ENCODE measurements around the gene LAMA3.

LAMA3 gene

DNA sequence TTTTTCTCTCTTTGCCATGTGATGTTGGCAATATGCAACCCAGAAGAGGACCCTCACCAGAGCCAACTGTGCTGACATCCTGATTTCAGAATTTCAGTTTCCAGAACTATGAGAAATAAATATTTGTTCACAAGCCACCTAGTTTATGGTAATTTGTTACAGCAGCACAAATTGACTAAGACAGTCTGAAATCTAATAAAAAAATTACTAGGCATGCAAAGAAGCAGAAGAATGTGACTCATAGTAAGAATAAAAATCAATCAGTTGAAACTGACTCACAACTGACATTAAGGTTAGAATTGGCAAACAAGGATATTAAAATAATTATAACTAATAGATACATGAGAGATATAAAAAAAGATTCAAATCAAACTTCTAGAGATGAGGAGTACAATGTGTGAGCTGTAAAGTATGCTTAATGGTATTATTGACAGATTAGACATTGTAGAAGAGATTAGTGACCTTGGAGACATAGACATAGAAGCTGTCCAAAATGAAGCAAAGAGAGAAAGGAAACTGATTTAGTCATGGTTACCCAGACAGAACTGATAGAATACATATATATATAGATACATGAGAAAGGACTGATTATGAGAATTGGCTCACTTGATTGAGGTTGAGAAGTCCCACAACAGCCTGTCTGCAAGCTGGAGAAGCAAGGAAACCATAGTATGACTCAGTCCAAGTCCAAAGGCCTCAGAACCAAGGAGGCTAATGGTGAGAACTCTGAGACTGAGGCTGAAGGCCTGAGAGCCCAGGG, 297.5 kb downstream of the LAMA3 start:
- DNase-seq (ENCODE audit: low read depth in 2 of 2), result no peak
- TF ChIP-seq, protein P1, sequence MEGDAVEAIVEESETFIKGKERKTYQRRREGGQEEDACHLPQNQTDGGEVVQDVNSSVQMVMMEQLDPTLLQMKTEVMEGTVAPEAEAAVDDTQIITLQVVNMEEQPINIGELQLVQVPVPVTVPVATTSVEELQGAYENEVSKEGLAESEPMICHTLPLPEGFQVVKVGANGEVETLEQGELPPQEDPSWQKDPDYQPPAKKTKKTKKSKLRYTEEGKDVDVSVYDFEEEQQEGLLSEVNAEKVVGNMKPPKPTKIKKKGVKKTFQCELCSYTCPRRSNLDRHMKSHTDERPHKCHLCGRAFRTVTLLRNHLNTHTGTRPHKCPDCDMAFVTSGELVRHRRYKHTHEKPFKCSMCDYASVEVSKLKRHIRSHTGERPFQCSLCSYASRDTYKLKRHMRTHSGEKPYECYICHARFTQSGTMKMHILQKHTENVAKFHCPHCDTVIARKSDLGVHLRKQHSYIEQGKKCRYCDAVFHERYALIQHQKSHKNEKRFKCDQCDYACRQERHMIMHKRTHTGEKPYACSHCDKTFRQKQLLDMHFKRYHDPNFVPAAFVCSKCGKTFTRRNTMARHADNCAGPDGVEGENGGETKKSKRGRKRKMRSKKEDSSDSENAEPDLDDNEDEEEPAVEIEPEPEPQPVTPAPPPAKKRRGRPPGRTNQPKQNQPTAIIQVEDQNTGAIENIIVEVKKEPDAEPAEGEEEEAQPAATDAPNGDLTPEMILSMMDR (IDR thresholded peaks at IDR 0.05; ENCODE audit: low read depth, low read length), result no peak
- no peak overlapping the region for H3K4me3 ChIP-seq (replicated peaks in 1 of 2; ENCODE audit: low read depth in 2 of 2, low read length in 2 of 2)

DNA sequence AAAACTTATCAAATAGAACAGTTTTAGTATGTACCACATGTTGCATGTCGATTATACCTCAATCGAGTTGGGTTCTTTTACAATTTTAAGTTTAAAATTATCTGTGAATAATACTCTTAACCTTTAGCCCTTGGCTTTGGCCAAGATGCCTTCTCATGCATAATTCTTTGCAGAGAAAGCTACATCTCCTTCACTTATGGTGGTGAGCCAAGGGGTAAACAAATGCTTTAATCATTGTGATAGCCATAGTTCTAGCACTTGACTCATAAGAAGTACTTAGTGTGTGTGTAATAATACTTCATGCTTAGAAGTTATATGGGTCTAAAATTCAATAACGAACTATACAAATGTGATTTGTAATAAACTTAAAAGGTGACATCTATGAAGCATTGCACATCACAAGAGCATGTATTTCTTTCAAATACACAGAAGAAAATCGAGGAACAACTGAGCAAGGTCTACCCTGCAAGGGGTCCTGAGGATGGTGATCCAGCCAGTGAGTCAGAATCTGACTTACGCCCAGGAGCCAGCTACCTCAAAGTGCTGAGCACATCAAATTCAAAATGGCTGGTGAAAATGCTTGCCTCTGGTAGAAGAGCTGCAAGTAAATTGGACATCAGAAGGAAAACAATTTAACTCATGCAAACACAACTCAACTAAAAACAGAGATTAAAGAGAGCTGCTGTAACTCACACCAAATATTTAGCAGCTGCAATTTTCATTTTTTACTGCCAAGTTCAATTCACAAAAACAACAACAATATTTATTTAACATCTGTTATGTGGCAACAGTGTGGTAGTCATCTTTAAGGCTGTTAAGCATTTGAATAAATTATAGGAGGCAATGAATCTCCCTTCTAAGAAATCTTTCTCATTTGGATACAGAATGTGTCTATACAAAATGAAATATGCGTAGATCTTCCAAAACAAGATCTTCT, 301.5 kb downstream of the LAMA3 start:
- DNase-seq (ENCODE audit: low read depth in 2 of 2), result no peak

DNA sequence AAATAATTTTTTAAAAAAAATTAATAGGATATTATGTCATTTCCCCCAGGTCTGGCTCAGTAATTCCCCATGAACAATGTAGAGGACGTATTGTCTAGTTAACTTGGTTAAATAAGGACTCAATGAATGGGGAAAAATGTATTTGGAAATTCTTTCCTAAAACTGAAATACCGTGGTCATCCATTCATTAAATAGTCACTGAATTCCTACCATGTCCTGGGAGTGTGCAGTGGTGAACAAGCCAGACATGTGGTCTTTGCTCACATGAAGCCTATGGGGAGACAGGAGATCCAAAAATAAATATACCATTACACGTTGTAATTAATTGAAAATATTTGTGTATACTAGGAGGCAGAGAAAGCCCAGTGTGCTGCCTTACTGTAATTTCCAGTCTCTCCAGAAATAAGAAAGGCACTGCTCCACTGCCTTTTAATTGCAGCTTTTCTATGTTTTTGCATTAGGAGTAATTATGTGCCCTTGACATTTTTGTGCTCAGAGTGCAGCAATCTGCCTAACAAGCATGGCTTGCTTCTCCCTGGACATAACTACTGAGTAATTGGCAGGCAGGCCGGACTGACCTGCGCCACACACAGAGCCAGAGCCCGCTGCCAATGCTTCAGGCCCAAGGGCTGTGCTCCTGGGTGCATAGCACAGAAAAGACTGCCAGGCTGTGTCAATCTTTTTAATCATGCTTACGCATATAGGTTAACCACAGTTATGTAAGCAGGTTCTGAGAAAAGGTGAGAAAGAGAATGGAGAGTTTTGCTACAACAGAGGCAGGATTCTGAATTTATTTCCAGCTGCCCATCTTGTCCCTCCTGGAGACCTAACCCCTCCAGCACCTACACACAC, 303.1 kb downstream of the LAMA3 start:
- TF ChIP-seq, protein P1 (IDR thresholded peaks at IDR 0.05; ENCODE audit: low read depth, low read length), result no peak
- H3K4me3 ChIP-seq (replicated peaks in 1 of 2; ENCODE audit: low read depth in 2 of 2, low read length in 2 of 2), result no peak overlapping the region
- DNase-seq (ENCODE audit: low read depth in 2 of 2), result no peak

More for the DNA sequence above, 301.5 kb downstream of the LAMA3 start:
- no peak overlapping the region for H3K4me3 ChIP-seq (replicated peaks in 1 of 2; ENCODE audit: low read depth in 2 of 2, low read length in 2 of 2)
- TF ChIP-seq, protein P1 (IDR thresholded peaks at IDR 0.05; ENCODE audit: low read depth, low read length), result no peak

DNA sequence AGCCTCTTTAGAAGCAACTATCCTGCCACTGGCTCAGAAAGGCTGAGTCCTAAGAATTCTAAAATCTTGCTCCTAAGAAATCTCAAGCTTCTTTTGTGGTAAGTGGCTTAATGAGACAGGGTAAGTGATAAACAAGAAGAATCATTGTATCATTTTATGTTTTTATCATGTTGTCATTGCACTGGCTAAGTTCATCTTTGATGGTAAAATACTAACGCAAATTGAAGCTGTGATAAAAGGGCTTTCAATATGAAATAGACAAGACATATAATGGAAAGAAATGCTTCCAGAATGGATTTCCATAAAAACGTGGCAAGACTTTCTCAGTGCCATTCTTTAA, 303.7 kb downstream of the LAMA3 start:
- TF ChIP-seq, protein P1 (IDR thresholded peaks at IDR 0.05; ENCODE audit: low read depth, low read length), result no peak
- no peak for DNase-seq (ENCODE audit: low read depth in 2 of 2)
- no peak overlapping the region for H3K4me3 ChIP-seq (replicated peaks in 1 of 2; ENCODE audit: low read depth in 2 of 2, low read length in 2 of 2)

DNA sequence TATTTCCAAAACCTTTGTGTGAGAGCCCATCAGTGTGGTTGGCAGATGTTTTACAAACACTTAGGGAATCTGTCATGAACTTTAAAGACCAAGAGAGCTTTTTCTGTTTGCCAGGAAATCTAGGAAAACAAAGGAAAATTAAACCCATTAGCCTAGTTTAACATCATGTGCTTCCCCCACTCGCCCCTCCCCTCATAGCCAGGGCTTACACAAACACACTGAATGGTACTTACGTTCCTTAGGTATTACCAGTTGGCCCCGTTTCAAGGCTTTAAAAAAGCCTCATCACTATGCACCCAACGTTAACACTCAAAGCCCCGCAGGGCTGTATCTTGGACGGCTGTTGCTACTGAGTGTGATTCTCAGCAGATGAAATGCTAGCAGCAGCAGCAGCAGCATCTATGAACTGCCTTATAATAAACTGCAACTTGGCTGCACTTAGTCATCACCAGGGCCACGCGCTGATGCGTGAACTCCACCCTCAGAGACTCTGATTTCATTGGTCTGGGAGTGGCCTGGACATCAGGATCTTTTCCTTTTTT, 305.2 kb downstream of the LAMA3 start:
- TF ChIP-seq, protein P1 (IDR thresholded peaks at IDR 0.05; ENCODE audit: low read depth, low read length), result no peak
- no peak overlapping the region for H3K4me3 ChIP-seq (replicated peaks in 1 of 2; ENCODE audit: low read depth in 2 of 2, low read length in 2 of 2)
- peak; percentile 69 to 76 for DNase-seq (ENCODE audit: low read depth in 2 of 2)

DNA sequence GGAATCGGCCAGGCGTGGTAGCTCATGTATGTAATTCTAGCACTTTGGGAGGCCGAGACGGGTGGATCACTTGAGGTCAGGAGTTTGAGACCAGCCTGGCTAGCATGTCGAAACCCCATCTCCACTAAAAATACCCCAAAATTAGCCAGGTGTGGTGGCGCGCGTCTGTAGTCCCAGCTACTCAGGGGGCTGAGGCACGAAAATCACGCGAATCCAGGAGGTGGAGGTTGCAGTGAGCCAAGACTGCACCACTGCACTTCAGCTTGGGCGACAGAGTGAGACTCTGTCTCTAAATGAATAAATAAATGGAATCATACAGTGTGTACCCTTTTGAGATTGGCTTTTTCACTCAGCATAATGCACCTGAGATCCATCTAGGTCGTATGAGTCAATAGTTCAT, 305.9 kb downstream of the LAMA3 start:
- no peak for DNase-seq (ENCODE audit: low read depth in 2 of 2)
- no peak overlapping the region for H3K4me3 ChIP-seq (replicated peaks in 1 of 2; ENCODE audit: low read depth in 2 of 2, low read length in 2 of 2)
- TF ChIP-seq, protein P1 (IDR thresholded peaks at IDR 0.05; ENCODE audit: low read depth, low read length), result no peak
